ENCODE data around the gene TCF7L2. TPM values are rescaled to one million over a fixed set of nuclear protein-coding genes. Genes with fewer than 3 reads are reported as not detected.

TCF7L2 gene
- total RNA-seq, 1 donor from 2014 or later = 76.4 TPM

DNA sequence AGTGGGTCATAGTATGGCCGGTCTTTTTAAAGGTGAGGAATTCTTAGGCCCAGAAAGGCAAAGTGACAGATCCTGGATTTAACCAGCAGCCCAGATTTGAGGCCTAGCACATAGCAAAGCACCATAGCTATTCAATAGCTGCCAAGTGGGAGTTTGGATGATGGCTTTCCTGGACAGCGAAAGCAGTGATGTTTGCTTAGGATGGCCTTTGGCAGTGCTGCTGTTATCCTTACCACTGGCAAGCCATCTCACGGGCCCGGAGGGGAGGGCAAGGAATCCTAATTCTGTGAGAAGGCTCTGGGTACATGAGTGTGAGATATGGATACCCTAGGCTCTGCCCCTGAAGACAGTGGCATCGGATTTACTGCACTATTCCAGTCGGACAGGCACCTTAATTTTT, 50.4 kb downstream of the TCF7L2 start:
- TF ChIP-seq, protein P1, sequence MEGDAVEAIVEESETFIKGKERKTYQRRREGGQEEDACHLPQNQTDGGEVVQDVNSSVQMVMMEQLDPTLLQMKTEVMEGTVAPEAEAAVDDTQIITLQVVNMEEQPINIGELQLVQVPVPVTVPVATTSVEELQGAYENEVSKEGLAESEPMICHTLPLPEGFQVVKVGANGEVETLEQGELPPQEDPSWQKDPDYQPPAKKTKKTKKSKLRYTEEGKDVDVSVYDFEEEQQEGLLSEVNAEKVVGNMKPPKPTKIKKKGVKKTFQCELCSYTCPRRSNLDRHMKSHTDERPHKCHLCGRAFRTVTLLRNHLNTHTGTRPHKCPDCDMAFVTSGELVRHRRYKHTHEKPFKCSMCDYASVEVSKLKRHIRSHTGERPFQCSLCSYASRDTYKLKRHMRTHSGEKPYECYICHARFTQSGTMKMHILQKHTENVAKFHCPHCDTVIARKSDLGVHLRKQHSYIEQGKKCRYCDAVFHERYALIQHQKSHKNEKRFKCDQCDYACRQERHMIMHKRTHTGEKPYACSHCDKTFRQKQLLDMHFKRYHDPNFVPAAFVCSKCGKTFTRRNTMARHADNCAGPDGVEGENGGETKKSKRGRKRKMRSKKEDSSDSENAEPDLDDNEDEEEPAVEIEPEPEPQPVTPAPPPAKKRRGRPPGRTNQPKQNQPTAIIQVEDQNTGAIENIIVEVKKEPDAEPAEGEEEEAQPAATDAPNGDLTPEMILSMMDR (IDR thresholded peaks at IDR 0.05; ENCODE audit: unreplicated experiment) = no peak
- Mint-ChIP-seq H3K9me3 (no peaks in the 10 kb centered on the region), H3K36me3 (peaks cover 18% of the 10 kb centered on the region), H3K4me3 (no peak overlapping the region), H3K4me1 (peaks cover 43% of the 10 kb centered on the region), H3K27ac (peak overlapping the region; percentile 98), H3K27me3 (ENCODE audit: low read depth) (no peaks in the 10 kb centered on the region)
- DNase-seq (ENCODE audit: low spot score in 2 of 2, unreplicated experiment in 2 of 2) = no peak

DNA sequence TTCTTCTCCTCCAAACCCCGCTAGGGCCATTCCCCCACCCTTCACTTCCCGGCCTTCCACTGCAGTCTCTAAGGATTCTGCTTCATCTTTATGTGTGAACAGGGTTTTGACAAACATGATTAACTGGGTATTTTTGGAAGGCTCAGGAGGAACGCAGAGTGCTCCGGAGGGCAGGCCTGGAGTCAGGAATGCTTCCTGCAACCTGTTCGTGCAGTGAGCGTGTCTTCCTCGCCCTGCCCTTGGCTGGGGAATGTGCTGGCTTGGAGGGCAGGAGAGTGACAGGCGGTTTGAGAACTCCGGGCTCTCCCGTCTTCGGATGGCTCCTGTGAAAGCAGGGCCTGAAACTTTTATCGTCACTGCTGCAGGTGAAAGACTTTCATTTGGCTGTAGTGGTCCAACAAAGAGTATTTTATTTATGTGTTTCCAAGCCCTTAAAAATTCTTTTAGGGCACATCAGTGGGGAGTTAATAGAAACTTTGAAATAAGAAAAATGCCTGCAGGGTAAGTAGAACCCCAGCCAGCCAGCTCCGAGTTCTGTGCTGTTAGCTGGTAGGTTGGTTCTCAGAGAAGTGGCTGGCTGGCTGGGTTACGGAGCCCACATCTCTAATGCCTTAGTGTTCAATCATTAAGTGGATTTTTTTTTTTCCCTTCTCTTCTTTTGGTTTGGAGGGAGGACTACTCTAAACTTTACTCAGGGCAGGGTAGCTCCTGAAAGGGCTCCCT, 51.0 kb downstream of the TCF7L2 start:
- no peaks in the 10 kb centered on the region for H3K27me3 Mint-ChIP-seq (ENCODE audit: low read depth)
- peak overlapping the region; percentile 98 for H3K27ac Mint-ChIP-seq
- TF ChIP-seq, protein P1 (IDR thresholded peaks at IDR 0.05; ENCODE audit: unreplicated experiment) = no peak
- no peaks in the 10 kb centered on the region for H3K9me3 Mint-ChIP-seq
- peaks cover 48% of the 10 kb centered on the region for H3K4me1 Mint-ChIP-seq
- peak overlapping the region; percentile 2 for H3K4me3 Mint-ChIP-seq
- H3K36me3 Mint-ChIP-seq = peaks cover 16% of the 10 kb centered on the region
- peak; percentile 33 to 63 for DNase-seq (ENCODE audit: low spot score in 2 of 2, unreplicated experiment in 2 of 2)

DNA sequence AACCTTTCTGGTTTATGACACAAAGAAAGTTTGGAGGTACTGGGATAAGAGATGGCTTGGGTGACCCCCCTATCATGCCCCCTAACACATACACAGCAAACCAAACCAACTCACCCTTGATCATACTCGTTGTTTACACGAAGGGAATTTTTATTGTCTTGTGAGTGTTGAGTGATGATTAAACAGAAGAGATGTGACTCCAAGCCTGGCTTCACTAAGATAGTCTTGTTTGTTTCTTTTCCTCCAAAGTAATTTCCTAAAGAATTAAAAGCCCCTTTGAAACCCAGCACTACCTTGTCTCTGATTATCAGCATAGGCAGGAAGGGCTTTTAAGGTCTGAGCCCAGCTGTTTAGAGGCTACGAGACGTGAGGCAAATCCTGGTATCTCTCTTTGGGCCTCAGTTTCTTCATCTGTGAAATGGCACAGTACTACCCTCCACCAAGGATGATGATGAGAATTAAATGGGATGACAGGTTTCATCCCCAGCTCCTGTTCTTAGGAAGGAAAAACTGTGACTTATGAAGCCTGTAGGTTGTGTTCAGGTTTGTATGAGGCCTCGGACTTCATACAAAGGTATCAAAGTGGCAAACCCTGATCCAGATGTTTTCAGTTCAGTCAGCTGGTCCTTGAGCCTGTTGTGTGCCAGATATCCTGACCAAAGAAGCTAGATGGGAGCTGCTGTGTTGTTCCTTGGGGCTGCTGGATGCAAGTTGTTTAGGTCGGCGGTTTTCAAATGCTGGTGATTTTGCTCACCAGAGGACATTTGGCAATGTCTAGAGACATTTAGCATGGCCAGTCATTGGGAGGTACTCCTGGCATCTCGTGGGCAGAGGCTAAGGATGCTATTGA, 51.8 kb downstream of the TCF7L2 start:
- DNase-seq (ENCODE audit: low spot score in 2 of 2, unreplicated experiment in 2 of 2) = no peak
- Mint-ChIP-seq H3K27ac (peak overlapping the region; percentile 98), H3K4me3 (no peak overlapping the region), H3K4me1 (peaks cover 54% of the 10 kb centered on the region), H3K27me3 (ENCODE audit: low read depth) (no peaks in the 10 kb centered on the region), H3K36me3 (peaks cover 13% of the 10 kb centered on the region), H3K9me3 (no peaks in the 10 kb centered on the region)
- TF ChIP-seq, protein P1 (IDR thresholded peaks at IDR 0.05; ENCODE audit: unreplicated experiment) = no peak

DNA sequence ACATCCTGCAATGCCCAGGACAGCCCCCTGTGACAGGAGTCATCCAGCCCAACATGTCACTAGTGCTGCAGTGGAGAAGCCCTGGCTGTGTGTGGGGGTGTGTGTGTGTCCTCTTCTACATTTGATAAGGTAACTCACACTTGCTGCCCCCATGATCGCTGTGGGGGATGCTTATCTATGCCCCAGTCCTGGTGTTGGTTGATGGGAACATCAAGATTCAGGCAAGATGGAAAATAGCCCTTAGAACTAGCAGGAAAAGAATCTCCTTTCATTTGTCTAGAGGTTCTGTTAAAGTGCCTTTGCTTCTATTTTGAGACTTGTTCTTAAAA, 52.4 kb downstream of the TCF7L2 start:
- Mint-ChIP-seq H3K27ac (peak overlapping the region; percentile 54), H3K4me1 (peaks cover 59% of the 10 kb centered on the region), H3K36me3 (peaks cover 10% of the 10 kb centered on the region), H3K4me3 (no peak overlapping the region), H3K27me3 (ENCODE audit: low read depth) (no peaks in the 10 kb centered on the region), H3K9me3 (no peaks in the 10 kb centered on the region)
- no peak for DNase-seq (ENCODE audit: low spot score in 2 of 2, unreplicated experiment in 2 of 2)
- TF ChIP-seq, protein P1 (IDR thresholded peaks at IDR 0.05; ENCODE audit: unreplicated experiment) = no peak

DNA sequence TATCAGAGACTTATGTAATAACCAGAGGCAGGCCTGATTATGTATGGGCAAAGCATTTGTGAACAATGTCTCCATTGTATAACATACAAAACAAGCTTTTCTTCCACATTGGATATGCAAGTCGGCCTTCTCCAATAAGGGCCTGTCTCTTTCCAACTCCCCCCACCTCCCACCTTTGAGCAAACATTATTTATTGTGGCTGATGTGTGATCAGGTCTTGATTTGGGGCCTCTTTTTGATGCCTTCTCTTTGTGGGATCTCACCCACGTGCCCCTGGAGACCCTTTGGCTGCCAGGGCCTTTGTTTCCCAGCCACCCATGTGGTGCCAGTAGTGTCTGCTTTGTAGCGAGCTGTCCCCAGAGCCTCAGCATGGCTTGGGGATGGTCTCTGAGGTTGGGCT, 53.0 kb downstream of the TCF7L2 start:
- Mint-ChIP-seq H3K36me3 (peaks cover 10% of the 10 kb centered on the region), H3K4me1 (peaks cover 62% of the 10 kb centered on the region), H3K27me3 (ENCODE audit: low read depth) (no peaks in the 10 kb centered on the region), H3K9me3 (no peaks in the 10 kb centered on the region), H3K27ac (peak overlapping the region; percentile 35), H3K4me3 (no peak overlapping the region)
- TF ChIP-seq, protein P1 (IDR thresholded peaks at IDR 0.05; ENCODE audit: unreplicated experiment) = no peak
- no peak for DNase-seq (ENCODE audit: low spot score in 2 of 2, unreplicated experiment in 2 of 2)

Measured in mesothelial cell of epicardium (in vitro differentiated cells).